ENCODE results near the gene CENATAC.
"Not testable (repeated sequence)": the region's sequence is repeated elsewhere in the genome, so short reads cannot be mapped to it uniquely, and the experiment has no call there.

The CENATAC gene

GRCh38 chr11:119012629-119013170 lies 14.8 kb downstream of the CENATAC start:
- no peaks in the 10 kb centered on the region for H3K27me3 Mint-ChIP-seq
- no peaks in the 10 kb centered on the region for H3K9me3 Mint-ChIP-seq
- H3K36me3 Mint-ChIP-seq (ENCODE audit: insufficient read depth) = peaks cover 71% of the 10 kb centered on the region
- peak overlapping the region in 1 of 2 donors; percentile 17 for H3K27ac Mint-ChIP-seq
- peaks cover 16 to 27% of the 10 kb centered on the region in 2 donors for H3K4me1 Mint-ChIP-seq (ENCODE audit: low read depth in 2 of 2)
- H3K4me3 Mint-ChIP-seq = no peak overlapping the region
- ATAC-seq (replicated peaks) = no peak
- DNase-seq = no peak

- no peaks in the 10 kb centered on the region for H3K9me3 Mint-ChIP-seq
- no peak overlapping the region for H3K4me3 Mint-ChIP-seq
- DNase-seq (no peak), ATAC-seq (replicated peaks) (no peak)
- peaks cover 78% of the 10 kb centered on the region for H3K36me3 Mint-ChIP-seq (ENCODE audit: insufficient read depth)
- H3K4me1 Mint-ChIP-seq (ENCODE audit: low read depth in 2 of 2) = peaks cover 23 to 31% of the 10 kb centered on the region in 2 donors
- H3K27me3 Mint-ChIP-seq = no peaks in the 10 kb centered on the region
- peak overlapping the region in 1 of 2 donors; percentile 46 for H3K27ac Mint-ChIP-seq
Measured at GRCh38 chr11:119014209-119014924, 16.4 kb downstream of the CENATAC start.

GRCh38 chr11:119015054-119015611 lies 17.2 kb downstream of the CENATAC start:
- peak overlapping the region; percentile 58 to 100 for H3K27ac Mint-ChIP-seq
- H3K4me1 Mint-ChIP-seq (ENCODE audit: low read depth in 2 of 2) = peaks cover 26 to 38% of the 10 kb centered on the region in 2 donors
- ATAC-seq (replicated peaks) (no peak), DNase-seq (no peak)
- H3K27me3 Mint-ChIP-seq = no peaks in the 10 kb centered on the region
- H3K36me3 Mint-ChIP-seq (ENCODE audit: insufficient read depth) = peaks cover 80% of the 10 kb centered on the region
- H3K9me3 Mint-ChIP-seq = no peaks in the 10 kb centered on the region
- no peak overlapping the region for H3K4me3 Mint-ChIP-seq

- Mint-ChIP-seq H3K27ac (peak overlapping the region; percentile 99 to 100), H3K4me3 (peak overlapping the region; percentile 98 to 100), H3K9me3 (no peaks in the 10 kb centered on the region), H3K36me3 (ENCODE audit: insufficient read depth) (peaks cover 82% of the 10 kb centered on the region), H3K4me1 (ENCODE audit: low read depth in 2 of 2) (peaks cover 27 to 42% of the 10 kb centered on the region in 2 donors), H3K27me3 (no peaks in the 10 kb centered on the region)
- DNase-seq (no peak), ATAC-seq (replicated peaks) (no peak)
Measured at GRCh38 chr11:119016216-119017009, 18.5 kb downstream of the CENATAC start.

GRCh38 chr11:119017377-119017776 lies 19.4 kb downstream of the CENATAC start:
- peaks cover 91% of the 10 kb centered on the region for H3K36me3 Mint-ChIP-seq (ENCODE audit: insufficient read depth)
- peak overlapping the region; percentile 98 to 100 for H3K4me3 Mint-ChIP-seq
- not testable (repeated sequence) for DNase-seq; H3K9me3 Mint-ChIP-seq; ATAC-seq (replicated peaks); H3K27me3 Mint-ChIP-seq
- H3K4me1 Mint-ChIP-seq (ENCODE audit: low read depth in 2 of 2) = peaks cover 27 to 45% of the 10 kb centered on the region in 2 donors
- peak overlapping the region; percentile 99 to 100 for H3K27ac Mint-ChIP-seq

GRCh38 chr11:119018074-119018938 lies 20.4 kb downstream of the CENATAC start, which contains the start of the genes RPS25 and TRAPPC4:
RPS25 (minus strand) TSS chr11:119018343; CDS start chr11:119018284, 59 bp downstream.
TRAPPC4 (plus strand) TSS chr11:119018766; CDS start chr11:119018796, 30 bp downstream.
- DNase-seq (peak; percentile 92 to 94 (median 92)), ATAC-seq (replicated peaks) (peak; percentile 85)
- peak within 1 kb of the TSS; percentile 99 to 100 for H3K27ac Mint-ChIP-seq
- no peaks in the 10 kb centered on the region for H3K27me3 Mint-ChIP-seq
- peak within 1 kb of the TSS; percentile 98 to 100 for H3K4me3 Mint-ChIP-seq
- H3K4me1 Mint-ChIP-seq (ENCODE audit: low read depth in 2 of 2) = peaks cover 27 to 47% of the 10 kb centered on the region in 2 donors
- peaks cover 93% of the 10 kb centered on the region for H3K36me3 Mint-ChIP-seq (ENCODE audit: insufficient read depth)
- no peaks in the 10 kb centered on the region for H3K9me3 Mint-ChIP-seq

- H3K36me3 Mint-ChIP-seq (ENCODE audit: insufficient read depth) = peaks cover 89% of the 10 kb centered on the region
- peaks cover 27 to 58% of the 10 kb centered on the region in 2 donors for H3K4me1 Mint-ChIP-seq (ENCODE audit: low read depth in 2 of 2)
- no peak for ATAC-seq (replicated peaks)
- no peaks in the 10 kb centered on the region for H3K27me3 Mint-ChIP-seq
- H3K4me3 Mint-ChIP-seq = peak overlapping the region; percentile 98 to 100
- H3K9me3 Mint-ChIP-seq = no peaks in the 10 kb centered on the region
- H3K27ac Mint-ChIP-seq = peak overlapping the region; percentile 99 to 100
- no peak for DNase-seq
Measured at GRCh38 chr11:119019996-119020395, 22.1 kb downstream of the CENATAC start.

- Mint-ChIP-seq H3K36me3 (ENCODE audit: insufficient read depth) (peaks cover 75% of the 10 kb centered on the region), H3K4me1 (ENCODE audit: low read depth in 2 of 2) (peaks cover 16 to 49% of the 10 kb centered on the region in 2 donors), H3K4me3 (peak overlapping the region in 1 of 2 donors; percentile 98)
Measured at GRCh38 chr11:119021631-119022030, 23.7 kb downstream of the CENATAC start.

GRCh38 chr11:119023741-119024140 lies 25.8 kb downstream of the CENATAC start:
- peaks cover 8 to 35% of the 10 kb centered on the region in 2 donors for H3K4me1 Mint-ChIP-seq (ENCODE audit: low read depth in 2 of 2)
- peak overlapping the region; percentile 4 to 72 for H3K27ac Mint-ChIP-seq
- no peaks in the 10 kb centered on the region for H3K9me3 Mint-ChIP-seq
- peaks cover 56% of the 10 kb centered on the region for H3K36me3 Mint-ChIP-seq (ENCODE audit: insufficient read depth)
- DNase-seq (no peak), ATAC-seq (replicated peaks) (no peak)
- no peak overlapping the region for H3K4me3 Mint-ChIP-seq
- no peaks in the 10 kb centered on the region for H3K27me3 Mint-ChIP-seq

More at GRCh38 chr11:119021631-119022030, 23.7 kb downstream of the CENATAC start:
- no peaks in the 10 kb centered on the region for H3K9me3 Mint-ChIP-seq
- ATAC-seq (replicated peaks) (no peak), DNase-seq (no peak)
- peak overlapping the region in 1 of 2 donors; percentile 99 for H3K27ac Mint-ChIP-seq
- H3K27me3 Mint-ChIP-seq = no peaks in the 10 kb centered on the region

GRCh38 chr11:119024430-119025098 lies 26.6 kb downstream of the CENATAC start:
- DNase-seq (no peak), ATAC-seq (replicated peaks) (no peak)
- Mint-ChIP-seq H3K36me3 (ENCODE audit: insufficient read depth) (peaks cover 52% of the 10 kb centered on the region), H3K4me3 (no peak overlapping the region), H3K9me3 (no peaks in the 10 kb centered on the region), H3K27ac (peak overlapping the region; percentile 72 to 77), H3K4me1 (ENCODE audit: low read depth in 2 of 2) (peaks cover 16 to 41% of the 10 kb centered on the region in 2 donors), H3K27me3 (no peaks in the 10 kb centered on the region)

GRCh38 chr11:119025099-119025473 lies 27.1 kb downstream of the CENATAC start:
- no peak overlapping the region for H3K4me3 Mint-ChIP-seq
- no peak for DNase-seq

GRCh38 chr11:119025541-119025940 lies 27.6 kb downstream of the CENATAC start:
- H3K4me3 Mint-ChIP-seq = no peak overlapping the region
- peak overlapping the region; percentile 72 to 77 for H3K27ac Mint-ChIP-seq
- no peaks in the 10 kb centered on the region for H3K27me3 Mint-ChIP-seq
- H3K4me1 Mint-ChIP-seq (ENCODE audit: low read depth in 2 of 2) = peaks cover 16 to 38% of the 10 kb centered on the region in 2 donors
- H3K9me3 Mint-ChIP-seq = no peaks in the 10 kb centered on the region
- DNase-seq (no peak), ATAC-seq (replicated peaks) (no peak)
- H3K36me3 Mint-ChIP-seq (ENCODE audit: insufficient read depth) = peaks cover 44% of the 10 kb centered on the region

More at GRCh38 chr11:119025099-119025473, 27.1 kb downstream of the CENATAC start:
- no peak for ATAC-seq (replicated peaks)
- peaks cover 17 to 40% of the 10 kb centered on the region in 2 donors for H3K4me1 Mint-ChIP-seq (ENCODE audit: low read depth in 2 of 2)
- peaks cover 48% of the 10 kb centered on the region for H3K36me3 Mint-ChIP-seq (ENCODE audit: insufficient read depth)
- H3K27me3 Mint-ChIP-seq = no peaks in the 10 kb centered on the region
- H3K27ac Mint-ChIP-seq = peak overlapping the region; percentile 72 to 77
- no peaks in the 10 kb centered on the region for H3K9me3 Mint-ChIP-seq
